ENCODE data around the gene DRG2. TPM values are rescaled to one million over a fixed set of nuclear protein-coding genes. Genes with fewer than 3 reads are reported as not detected.
A peak's percentile ranks its signal among the peaks of the same experiment; 100 is the strongest.

DRG2 gene
- total and polyA plus RNA-seq, 2 donors (not counting 3 experiments of a cell fraction or from before 2014, with no cell fraction given), result 50.2 to 60.4 TPM

DNA sequence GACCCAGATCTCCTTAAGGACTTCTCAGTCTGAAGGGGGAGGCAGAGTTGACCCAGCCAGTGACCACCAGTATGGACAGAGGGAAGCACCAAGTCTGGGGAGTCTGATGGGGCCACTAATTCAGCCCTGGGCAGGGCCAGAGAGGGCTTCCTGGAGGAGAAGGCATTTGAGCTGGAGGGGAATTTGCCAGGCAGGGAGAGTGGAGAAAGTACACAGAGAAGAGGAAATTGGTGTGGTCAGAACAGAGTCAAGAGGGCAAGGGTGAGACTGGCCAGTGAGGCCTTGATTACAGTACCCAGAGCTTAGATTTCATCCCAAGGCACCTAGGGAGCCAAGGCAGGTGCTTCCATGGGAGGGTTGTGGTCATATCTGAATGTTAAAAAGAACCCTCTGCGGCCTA lies 57.1 kb downstream of the DRG2 start:
- H3K9me3 ChIP-seq (replicated peaks; ENCODE audit: control insufficient read depth, insufficient read depth, low read length), result no peaks in the 10 kb centered on the region
- H2AFZ ChIP-seq (ENCODE audit: low read depth, low read length), result no peak overlapping the region
- no TSS peak for BruUV-seq (replicated peaks)
- no peaks in the 10 kb centered on the region for H4K20me1 ChIP-seq (replicated peaks; ENCODE audit: control insufficient read depth, extremely low read depth, insufficient read depth, low read length)
- no peak for TF ChIP-seq JUN (IDR thresholded peaks at IDR 0.05; ENCODE audit: borderline replicate concordance, insufficient read depth, insufficient read length, low read depth)
- TF ChIP-seq FOS (IDR thresholded peaks at IDR 0.05; ENCODE audit: borderline replicate concordance, insufficient read depth, low read length), result no peak
- TF ChIP-seq, protein P1, sequence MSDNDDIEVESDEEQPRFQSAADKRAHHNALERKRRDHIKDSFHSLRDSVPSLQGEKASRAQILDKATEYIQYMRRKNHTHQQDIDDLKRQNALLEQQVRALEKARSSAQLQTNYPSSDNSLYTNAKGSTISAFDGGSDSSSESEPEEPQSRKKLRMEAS (IDR thresholded peaks at IDR 0.05; ENCODE audit: insufficient read depth, insufficient read length), result no peak
- no peak for TF ChIP-seq EZH2 (IDR thresholded peaks at IDR 0.05; ENCODE audit: borderline replicate concordance, low read depth, low read length, severe bottlenecking)
- TF ChIP-seq, protein P2, sequence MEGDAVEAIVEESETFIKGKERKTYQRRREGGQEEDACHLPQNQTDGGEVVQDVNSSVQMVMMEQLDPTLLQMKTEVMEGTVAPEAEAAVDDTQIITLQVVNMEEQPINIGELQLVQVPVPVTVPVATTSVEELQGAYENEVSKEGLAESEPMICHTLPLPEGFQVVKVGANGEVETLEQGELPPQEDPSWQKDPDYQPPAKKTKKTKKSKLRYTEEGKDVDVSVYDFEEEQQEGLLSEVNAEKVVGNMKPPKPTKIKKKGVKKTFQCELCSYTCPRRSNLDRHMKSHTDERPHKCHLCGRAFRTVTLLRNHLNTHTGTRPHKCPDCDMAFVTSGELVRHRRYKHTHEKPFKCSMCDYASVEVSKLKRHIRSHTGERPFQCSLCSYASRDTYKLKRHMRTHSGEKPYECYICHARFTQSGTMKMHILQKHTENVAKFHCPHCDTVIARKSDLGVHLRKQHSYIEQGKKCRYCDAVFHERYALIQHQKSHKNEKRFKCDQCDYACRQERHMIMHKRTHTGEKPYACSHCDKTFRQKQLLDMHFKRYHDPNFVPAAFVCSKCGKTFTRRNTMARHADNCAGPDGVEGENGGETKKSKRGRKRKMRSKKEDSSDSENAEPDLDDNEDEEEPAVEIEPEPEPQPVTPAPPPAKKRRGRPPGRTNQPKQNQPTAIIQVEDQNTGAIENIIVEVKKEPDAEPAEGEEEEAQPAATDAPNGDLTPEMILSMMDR (IDR thresholded peaks at IDR 0.05; ENCODE audit: extremely low read depth in 1 of 2, insufficient read depth in 1 of 2, low read depth in 1 of 2, low read length in 2 of 2), result no peak
- no peak for TF ChIP-seq POLR2AphosphoS5 (IDR thresholded peaks at IDR 0.05; ENCODE audit: insufficient read depth, low read depth, low read length)
- TF ChIP-seq POLR2A (IDR thresholded peaks at IDR 0.05; ENCODE audit: low read depth, low read length), result no peak
- no peak for TF ChIP-seq GATA2 (IDR thresholded peaks at IDR 0.05; ENCODE audit: insufficient read depth, insufficient read length, low read depth, low read length)
- TF ChIP-seq MYC (IDR thresholded peaks at IDR 0.05; ENCODE audit: low read depth, low read length), result no peak
- ChIA-PET CTCF (interaction anchor here (0.9 to 2.5 kb wide), 4 partner anchors 9 to 43 kb away, joined by 3 to 10 read pairs (median 4); partner anchors contain the start of gene ALKBH5), POLR2A (no interaction called here)
- H3K79me2 ChIP-seq (ENCODE audit: control insufficient read depth, insufficient read depth, low read length), result no peaks in the 10 kb centered on the region
- H3K9me1 ChIP-seq (replicated peaks; ENCODE audit: control insufficient read depth, extremely low read depth, insufficient read depth, low read length), result no peaks in the 10 kb centered on the region
- H3K4me3 ChIP-seq (replicated peaks in 1 of 3; ENCODE audit: insufficient read depth in 1 of 3, low read depth in 1 of 3, low read length in 3 of 3), result no peak overlapping the region
- dilution Hi-C loops (cut with MboI; ENCODE audit: extremely low pct_ligation_motif_present, low sequenced_read_pairs) (no loop called here), intact Hi-C loops (cut with micrococcal nuclease) (loop anchor here (5.0 kb wide), 1 partner anchor 72 kb away; no protein-coding TSS in a partner anchor)
- no peak overlapping the region for H3K27ac ChIP-seq (ENCODE audit: insufficient read depth, low read depth, low read length)
- H3K36me3 ChIP-seq (ENCODE audit: control insufficient read depth in 2 of 2, extremely low read depth in 1 of 2, insufficient read depth in 2 of 2, low read length in 2 of 2), result no peaks in the 10 kb centered on the region
- H3K9ac ChIP-seq (replicated peaks; ENCODE audit: extremely low read depth, insufficient read depth, low read length), result no peak overlapping the region
- DNase-seq (ENCODE audit: low read depth, low spot score) (no peak), FAIRE-seq (peak; percentile 72)
- H3K4me2 ChIP-seq (ENCODE audit: insufficient read depth, low read length), result no peak overlapping the region
- H3K27me3 ChIP-seq (ENCODE audit: control insufficient read depth in 2 of 2, insufficient read depth in 2 of 2, low read length in 2 of 2), result no peaks in the 10 kb centered on the region
- peaks cover 4% of the 10 kb centered on the region for H3K4me1 ChIP-seq (ENCODE audit: control insufficient read depth, extremely low read depth, insufficient read depth, low read length)
